Brain microvascular endothelial cell (primary cell): Measurements from ENCODE around the gene EID1.

Experiments used
- DNase-seq: peaks from one replicate; pipeline ENCODE4 v3.0.0-alpha.2; 2020
- H3K27ac ChIP-seq: fragments of 250-450 bp; sonication (Bioruptor Pico); 2 replicates; pipeline ENCODE4 v1.5.1; 2020; ENCODE audit warnings: mild to moderate bottlenecking, moderate library complexity
- H3K27me3 ChIP-seq: fragments of 250-450 bp; sonication (Bioruptor Pico); replicated peaks from 2 replicates; pipeline ENCODE4 v1.5.1; 2020; ENCODE audit warnings: mild to moderate bottlenecking
- H3K36me3 ChIP-seq: fragments of 250-450 bp; sonication (Bioruptor Pico); replicated peaks from 2 replicates; pipeline ENCODE4 v1.5.1; 2020; ENCODE audit warnings: mild to moderate bottlenecking
- H3K4me3 ChIP-seq: 2 replicates; pipeline ENCODE4 v1.5.1; 2011; ENCODE audit warnings: low read depth, mild to moderate bottlenecking, control low read depth, low read length, moderate library complexity
- in situ Hi-C: cut with HindIII; loops from 2 replicates; pipeline ENCODE4 v1.10.0; 2017; ENCODE audit warnings: low sequenced_read_pairs, low pct_ligation_motif_present
- TF ChIP-seq, protein P1 (sequence below): IDR thresholded peaks from 2 replicates; pipeline ENCODE4 v1.5.1; 2011; ENCODE audit warnings: low read depth, mild to moderate bottlenecking, moderate library complexity, low read length, control low read depth, inconsistent platforms; ENCODE audit errors: missing control alignments

Gene EID1

DNA sequence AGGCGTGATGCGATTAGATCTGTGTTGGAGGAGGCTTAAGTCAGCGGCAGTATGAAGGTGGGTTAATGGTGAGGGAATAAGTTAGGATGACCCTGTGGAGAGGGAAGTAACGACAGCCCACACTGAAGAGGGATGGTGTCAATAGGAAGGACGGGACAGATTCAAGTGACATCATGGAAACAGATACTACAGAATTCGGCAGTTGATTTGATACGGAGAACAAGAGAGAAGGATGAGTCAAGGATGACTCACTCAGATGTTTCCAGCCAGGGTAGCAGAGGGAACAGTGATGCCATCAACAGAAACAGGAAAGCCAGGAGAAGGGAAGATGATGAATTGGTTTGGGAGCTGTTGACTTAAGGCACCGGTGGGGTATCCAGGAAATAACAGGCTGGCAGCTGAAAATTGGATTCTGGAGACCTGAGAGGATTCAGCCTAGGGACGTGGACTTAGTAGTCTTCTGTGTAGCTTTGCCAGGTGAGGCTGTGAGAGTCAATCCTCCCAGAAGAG, 47.8 kb downstream of the EID1 start:
- peak; percentile 89 for DNase-seq

DNA sequence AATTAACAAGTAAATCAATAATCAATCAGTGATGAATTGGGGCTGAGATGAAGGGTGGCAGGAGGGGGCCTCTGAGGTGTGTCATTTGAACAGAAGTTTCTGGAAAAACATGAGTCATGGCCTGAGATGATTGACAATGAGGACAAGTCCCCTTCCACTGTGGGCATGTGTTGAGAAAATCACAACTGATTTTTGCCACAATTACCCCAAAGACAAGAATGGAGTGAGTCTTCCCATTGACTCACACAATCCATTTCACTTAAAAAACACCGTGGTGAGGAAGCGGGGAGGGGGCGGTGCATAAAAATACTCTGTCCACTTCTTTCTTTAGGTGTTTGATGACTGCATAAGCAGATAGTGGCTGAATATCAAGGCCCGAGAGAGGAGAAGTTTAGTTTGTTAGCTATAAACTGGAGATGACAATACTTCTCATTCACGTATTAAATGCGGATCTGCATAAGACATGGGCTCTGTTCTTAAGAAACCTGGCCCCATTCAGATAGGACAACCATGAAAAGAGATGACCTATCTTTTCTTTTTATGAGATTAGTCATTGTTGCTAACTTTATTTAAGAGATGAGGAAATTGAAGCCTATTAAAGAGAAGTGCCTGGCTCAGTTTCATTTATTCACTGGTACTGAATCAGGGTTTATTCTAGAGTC, 51.1 kb downstream of the EID1 start:
- no peaks in the 10 kb centered on the region for H3K36me3 ChIP-seq
- H3K27ac ChIP-seq, result no peak overlapping the region
- in situ Hi-C loops, result no loop called here
- TF ChIP-seq, protein P1, sequence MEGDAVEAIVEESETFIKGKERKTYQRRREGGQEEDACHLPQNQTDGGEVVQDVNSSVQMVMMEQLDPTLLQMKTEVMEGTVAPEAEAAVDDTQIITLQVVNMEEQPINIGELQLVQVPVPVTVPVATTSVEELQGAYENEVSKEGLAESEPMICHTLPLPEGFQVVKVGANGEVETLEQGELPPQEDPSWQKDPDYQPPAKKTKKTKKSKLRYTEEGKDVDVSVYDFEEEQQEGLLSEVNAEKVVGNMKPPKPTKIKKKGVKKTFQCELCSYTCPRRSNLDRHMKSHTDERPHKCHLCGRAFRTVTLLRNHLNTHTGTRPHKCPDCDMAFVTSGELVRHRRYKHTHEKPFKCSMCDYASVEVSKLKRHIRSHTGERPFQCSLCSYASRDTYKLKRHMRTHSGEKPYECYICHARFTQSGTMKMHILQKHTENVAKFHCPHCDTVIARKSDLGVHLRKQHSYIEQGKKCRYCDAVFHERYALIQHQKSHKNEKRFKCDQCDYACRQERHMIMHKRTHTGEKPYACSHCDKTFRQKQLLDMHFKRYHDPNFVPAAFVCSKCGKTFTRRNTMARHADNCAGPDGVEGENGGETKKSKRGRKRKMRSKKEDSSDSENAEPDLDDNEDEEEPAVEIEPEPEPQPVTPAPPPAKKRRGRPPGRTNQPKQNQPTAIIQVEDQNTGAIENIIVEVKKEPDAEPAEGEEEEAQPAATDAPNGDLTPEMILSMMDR, result no peak
- DNase-seq, result peak; percentile 29
- no peaks in the 10 kb centered on the region for H3K27me3 ChIP-seq
- no peak overlapping the region for H3K4me3 ChIP-seq

More for the DNA sequence above, 47.8 kb downstream of the EID1 start:
- no peaks in the 10 kb centered on the region for H3K36me3 ChIP-seq
- TF ChIP-seq, protein P1, result no peak
- peak overlapping the region; percentile 39 for H3K27ac ChIP-seq
- H3K27me3 ChIP-seq, result no peaks in the 10 kb centered on the region
- no peak overlapping the region for H3K4me3 ChIP-seq
- in situ Hi-C loops, result no loop called here

DNA sequence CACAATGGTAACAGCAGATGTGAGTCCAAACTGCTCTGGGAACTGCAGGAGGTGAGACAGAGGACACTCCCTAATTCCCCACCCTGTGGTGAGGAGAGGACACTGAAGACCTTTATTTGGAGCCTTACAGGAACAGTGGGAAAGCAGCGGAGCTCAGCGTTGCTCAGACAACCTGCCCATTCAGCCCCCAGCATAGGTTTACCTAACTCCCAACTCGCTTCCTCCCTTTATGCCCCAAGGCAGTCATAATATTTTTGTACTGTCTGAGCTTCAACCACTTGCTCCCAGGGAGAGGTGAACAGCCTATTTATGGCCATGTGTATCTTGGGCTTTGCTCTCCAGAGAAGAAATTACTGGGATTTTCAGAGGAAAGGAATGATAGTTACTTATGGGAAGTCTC, 51.7 kb downstream of the EID1 start:
- Histone ChIP-seq H3K27me3 (no peaks in the 10 kb centered on the region), H3K36me3 (no peaks in the 10 kb centered on the region), H3K4me3 (no peak overlapping the region), H3K27ac (no peak overlapping the region)
- no peak for DNase-seq
- in situ Hi-C loops, result no loop called here
- TF ChIP-seq, protein P1, result no peak
